OCI-LY1 (cell line): ENCODE results near the gene CDC73.

ENCODE experiments used
- EZH2 ChIP-seq: fragments of 200-600 bp; sonication (generic), shearing (Covaris generic); IDR thresholded peaks from 2 replicates; pipeline ENCODE4 v1.8.0; 2017; ENCODE audit warnings: borderline replicate concordance, mixed run types, mild to moderate bottlenecking, antibody characterized with exemption, low read length, moderate library complexity, mixed read lengths
- TF ChIP-seq, protein P1 (sequence below): fragments of 200-600 bp; sonication (generic), shearing (Covaris generic); IDR thresholded peaks from 2 replicates; pipeline ENCODE4 v1.5.1; 2017; ENCODE audit warnings: mild to moderate bottlenecking, antibody characterized with exemption, low read length, moderate library complexity, mixed read lengths

DNA sequence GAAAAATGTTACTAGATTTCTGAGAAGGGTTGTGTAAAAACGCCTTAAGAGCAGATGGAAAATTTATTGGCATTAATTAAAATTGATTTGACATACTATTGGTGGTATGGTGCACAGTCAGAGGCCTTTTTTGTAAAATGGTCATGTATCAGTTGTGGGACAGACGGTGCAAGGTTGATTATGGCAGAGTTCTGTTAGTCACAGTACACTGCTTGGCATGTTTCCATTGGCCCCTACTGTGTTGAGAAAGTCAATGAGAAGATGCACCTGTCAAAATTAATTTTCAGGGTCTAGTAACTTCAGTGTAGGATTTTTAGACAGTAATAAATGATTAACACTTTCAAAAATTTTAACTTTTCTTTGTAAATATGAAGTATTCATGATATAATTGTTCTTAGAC lies 60.2 kb downstream of the CDC73 start:
- TF ChIP-seq, protein P1, sequence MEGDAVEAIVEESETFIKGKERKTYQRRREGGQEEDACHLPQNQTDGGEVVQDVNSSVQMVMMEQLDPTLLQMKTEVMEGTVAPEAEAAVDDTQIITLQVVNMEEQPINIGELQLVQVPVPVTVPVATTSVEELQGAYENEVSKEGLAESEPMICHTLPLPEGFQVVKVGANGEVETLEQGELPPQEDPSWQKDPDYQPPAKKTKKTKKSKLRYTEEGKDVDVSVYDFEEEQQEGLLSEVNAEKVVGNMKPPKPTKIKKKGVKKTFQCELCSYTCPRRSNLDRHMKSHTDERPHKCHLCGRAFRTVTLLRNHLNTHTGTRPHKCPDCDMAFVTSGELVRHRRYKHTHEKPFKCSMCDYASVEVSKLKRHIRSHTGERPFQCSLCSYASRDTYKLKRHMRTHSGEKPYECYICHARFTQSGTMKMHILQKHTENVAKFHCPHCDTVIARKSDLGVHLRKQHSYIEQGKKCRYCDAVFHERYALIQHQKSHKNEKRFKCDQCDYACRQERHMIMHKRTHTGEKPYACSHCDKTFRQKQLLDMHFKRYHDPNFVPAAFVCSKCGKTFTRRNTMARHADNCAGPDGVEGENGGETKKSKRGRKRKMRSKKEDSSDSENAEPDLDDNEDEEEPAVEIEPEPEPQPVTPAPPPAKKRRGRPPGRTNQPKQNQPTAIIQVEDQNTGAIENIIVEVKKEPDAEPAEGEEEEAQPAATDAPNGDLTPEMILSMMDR: no peak
- TF ChIP-seq EZH2: no peak
